SK-N-SH treated with all-trans-retinoic acid at 6 μM for 48 hours (cell line): ENCODE measurements around the gene C1orf105.
"Not testable (repeated sequence)": the region's sequence is repeated elsewhere in the genome, so short reads cannot be mapped to it uniquely, and the experiment has no call there.

Source experiments
- ATAC-seq: fragments of 200-7000 bp; cut with Tn5 transposase; 3 replicates; pipeline ENCODE4 v1.9.1; 2020; ENCODE audit warnings: mild to moderate bottlenecking, moderate library complexity
- ARNTL ChIP-seq: fragments of 450-650 bp; formaldehyde crosslinking; IDR thresholded peaks from 2 replicates; pipeline ENCODE4 v1.5.0; 2020; ENCODE audit warnings: low read depth, mild to moderate bottlenecking, moderate library complexity, borderline replicate concordance
- BACH2 ChIP-seq: fragments of 250-450 bp; sonication (Bioruptor Pico); IDR thresholded peaks from 2 replicates; pipeline ENCODE4 v1.9.0; 2021; ENCODE audit warnings: mild to moderate bottlenecking, borderline replicate concordance
- CSDC2 ChIP-seq: fragments of 250-450 bp; sonication (Bioruptor Pico); IDR thresholded peaks from 2 replicates; pipeline ENCODE4 v1.5.0; 2020; ENCODE audit warnings: mild to moderate bottlenecking, moderate library complexity
- CSRNP3 ChIP-seq: fragments of 250-450 bp; sonication (Bioruptor Pico); IDR thresholded peaks from 2 replicates; pipeline ENCODE4 v1.5.1; 2021; ENCODE audit warnings: mild to moderate bottlenecking, moderate library complexity
- ESRRG ChIP-seq: fragments of 250-450 bp; sonication (Bioruptor Pico); IDR thresholded peaks from 2 replicates; pipeline ENCODE4 v1.6.1; 2021; ENCODE audit warnings: mild to moderate bottlenecking
- ISL1 ChIP-seq: fragments of 250-450 bp; sonication (Bioruptor Pico); IDR thresholded peaks from 2 replicates; pipeline ENCODE4 v2.1.2; 2022; ENCODE audit warnings: mild to moderate bottlenecking, moderate library complexity
- OSR1 ChIP-seq: fragments of 250-450 bp; sonication (Bioruptor Pico); IDR thresholded peaks from 2 replicates; pipeline ENCODE4 v1.8.0; 2022; ENCODE audit warnings: moderate library complexity, mild to moderate bottlenecking, inconsistent platforms
- POU6F1 ChIP-seq: fragments of 250-450 bp; sonication (Bioruptor Pico); IDR thresholded peaks from 2 replicates; pipeline ENCODE4 v1.8.0; 2021; ENCODE audit warnings: low read depth, mild to moderate bottlenecking, moderate library complexity, borderline replicate concordance
- PPARA ChIP-seq: fragments of 250-450 bp; sonication (Bioruptor Pico); IDR thresholded peaks from 2 replicates; pipeline ENCODE4 v1.5.0; 2020; ENCODE audit warnings: mild to moderate bottlenecking, borderline replicate concordance
- SNAI2 ChIP-seq: fragments of 250-450 bp; sonication (Bioruptor Pico); IDR thresholded peaks from 2 replicates; pipeline ENCODE4 v1.5.0; 2020; ENCODE audit warnings: mild to moderate bottlenecking, moderate library complexity
- TCF4 ChIP-seq: fragments of 250-450 bp; sonication (Bioruptor Pico); IDR thresholded peaks from 2 replicates; pipeline ENCODE4 v1.8.0; 2021; ENCODE audit warnings: mild to moderate bottlenecking, moderate library complexity, borderline replicate concordance
- TOX ChIP-seq: fragments of 250-450 bp; sonication (Bioruptor Pico); IDR thresholded peaks from 2 replicates; pipeline ENCODE4 v1.8.0; 2021; ENCODE audit warnings: mild to moderate bottlenecking, moderate library complexity, borderline replicate concordance
- TSHZ2 ChIP-seq: fragments of 250-450 bp; sonication (Bioruptor Pico); IDR thresholded peaks from 2 replicates; pipeline ENCODE4 v1.5.0; 2020; ENCODE audit warnings: mild to moderate bottlenecking, moderate library complexity
- ZC3H10 ChIP-seq: fragments of 250-450 bp; sonication (Bioruptor Pico); IDR thresholded peaks from 2 replicates; pipeline ENCODE4 v1.5.1; 2021; ENCODE audit warnings: mild to moderate bottlenecking, moderate library complexity
- ZFP3 ChIP-seq: fragments of 250-450 bp; sonication (Bioruptor Pico); IDR thresholded peaks from 2 replicates; pipeline ENCODE4 v1.5.0; 2020; ENCODE audit warnings: mild to moderate bottlenecking, moderate library complexity
- ZFP30 ChIP-seq: fragments of 450-650 bp; formaldehyde crosslinking; IDR thresholded peaks from 2 replicates; pipeline ENCODE4 v1.5.0; 2022; ENCODE audit warnings: mild to moderate bottlenecking, moderate library complexity
- ZNF8 ChIP-seq: fragments of 450-650 bp; formaldehyde crosslinking; IDR thresholded peaks from 2 replicates; pipeline ENCODE4 v1.5.0; 2020; ENCODE audit warnings: mild to moderate bottlenecking, moderate library complexity
- TF ChIP-seq, protein P1 (sequence below): fragments of 250-450 bp; sonication (Bioruptor Pico); IDR thresholded peaks from 2 replicates; pipeline ENCODE4 v1.5.1; 2020; ENCODE audit warnings: low read depth, mild to moderate bottlenecking, moderate library complexity

C1orf105 gene

DNA sequence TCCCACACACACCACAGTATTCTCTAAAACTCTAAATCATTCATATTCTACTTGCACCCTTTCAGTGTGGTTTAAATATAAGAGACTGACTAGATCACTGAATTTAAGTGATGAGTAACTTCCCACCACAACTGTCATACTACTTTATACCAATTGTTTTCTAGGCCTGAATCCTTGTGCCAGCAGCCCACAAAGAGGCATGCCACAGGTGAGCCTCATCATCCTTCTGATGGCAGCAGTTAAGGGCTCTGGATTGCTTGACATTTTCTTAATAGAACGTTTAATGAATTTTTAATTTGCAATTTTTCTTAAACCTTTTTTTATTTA is 9.6 kb downstream of the C1orf105 start (continued):
- TF ChIP-seq POU6F1 (CRISPR knock-in tag): no peak

GRCh38 chr1:172431204-172431603 is 10.7 kb downstream of the C1orf105 start:
- no peak for ATAC-seq
- TF ChIP-seq ARNTL (CRISPR knock-in tag) (no peak), ZNF8 (no peak), ZFP30 (CRISPR knock-in tag) (no peak), PPARA (no peak), ESRRG (CRISPR knock-in tag) (no peak)

DNA sequence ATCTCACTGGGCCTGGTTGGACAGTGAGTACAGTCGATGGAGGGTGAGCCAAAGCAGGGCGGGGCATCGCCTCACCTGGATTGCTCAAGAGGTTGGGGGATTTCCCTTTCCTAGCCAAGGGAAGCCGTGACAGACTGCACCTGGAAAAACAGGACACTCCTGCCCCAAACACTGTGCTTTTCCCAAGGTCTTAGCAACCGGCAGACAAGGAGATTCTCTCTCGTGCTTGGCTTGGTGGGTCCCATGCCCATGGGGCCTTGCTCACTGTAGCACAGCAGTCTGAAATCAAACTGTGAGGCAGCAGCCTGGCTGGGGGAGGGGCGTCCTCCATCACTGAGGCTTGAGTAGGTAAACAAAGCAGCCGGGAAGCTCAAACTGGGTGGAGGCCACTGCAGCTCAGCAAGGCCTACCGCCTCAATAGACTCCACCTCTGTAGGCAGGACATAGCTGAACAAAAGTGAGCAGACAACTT is 11.3 kb downstream of the C1orf105 start:
- no peak for TF ChIP-seq POU6F1 (CRISPR knock-in tag)
- TF ChIP-seq ISL1: no peak
- TF ChIP-seq TSHZ2 (CRISPR knock-in tag): no peak
- TF ChIP-seq ESRRG (CRISPR knock-in tag): no peak
- no peak for TF ChIP-seq ARNTL (CRISPR knock-in tag)
- no peak for TF ChIP-seq SNAI2
- TF ChIP-seq CSDC2 (CRISPR knock-in tag): no peak
- no peak for TF ChIP-seq TCF4 (CRISPR knock-in tag)
- no peak for TF ChIP-seq ZFP3
- TF ChIP-seq, protein P1, sequence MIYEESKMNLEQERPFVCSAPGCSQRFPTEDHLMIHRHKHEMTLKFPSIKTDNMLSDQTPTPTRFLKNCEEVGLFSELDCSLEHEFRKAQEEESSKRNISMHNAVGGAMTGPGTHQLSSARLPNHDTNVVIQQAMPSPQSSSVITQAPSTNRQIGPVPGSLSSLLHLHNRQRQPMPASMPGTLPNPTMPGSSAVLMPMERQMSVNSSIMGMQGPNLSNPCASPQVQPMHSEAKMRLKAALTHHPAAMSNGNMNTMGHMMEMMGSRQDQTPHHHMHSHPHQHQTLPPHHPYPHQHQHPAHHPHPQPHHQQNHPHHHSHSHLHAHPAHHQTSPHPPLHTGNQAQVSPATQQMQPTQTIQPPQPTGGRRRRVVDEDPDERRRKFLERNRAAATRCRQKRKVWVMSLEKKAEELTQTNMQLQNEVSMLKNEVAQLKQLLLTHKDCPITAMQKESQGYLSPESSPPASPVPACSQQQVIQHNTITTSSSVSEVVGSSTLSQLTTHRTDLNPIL: no peak
- TF ChIP-seq BACH2 (CRISPR knock-in tag): no peak
- TF ChIP-seq CSRNP3 (CRISPR knock-in tag): no peak
- TF ChIP-seq OSR1 (CRISPR knock-in tag): no peak
- TF ChIP-seq ZC3H10 (CRISPR knock-in tag): no peak
- TF ChIP-seq TOX (CRISPR knock-in tag): no peak
- ATAC-seq: no peak

DNA sequence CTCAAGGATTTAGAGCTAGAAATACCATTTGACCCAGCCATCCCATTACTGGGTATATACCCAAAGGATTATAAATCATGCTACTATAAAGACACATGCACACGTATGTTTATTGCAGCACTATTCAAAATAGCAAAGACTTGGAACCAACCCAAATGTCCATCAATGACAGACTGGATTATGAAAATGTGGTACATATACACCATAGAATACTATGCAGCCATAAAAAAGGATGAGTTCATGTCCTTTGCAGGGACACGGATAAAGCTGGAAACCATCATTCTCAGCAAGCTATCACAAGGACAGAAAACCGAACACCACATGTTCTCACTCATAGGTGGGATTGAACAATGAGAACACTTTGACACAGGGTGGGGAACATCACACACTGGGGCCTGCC is 16.7 kb downstream of the C1orf105 start:
- not testable (repeated sequence) for ATAC-seq
- peak; percentile 73; the same call in 1 of the 2 replicates for TF ChIP-seq ZNF8

GRCh38 chr1:172442404-172442803 is 21.9 kb downstream of the C1orf105 start:
- no peak for TF ChIP-seq SNAI2
- no peak for ATAC-seq
